Measurements from ENCODE around the gene PDE4D. TPM values are rescaled to one million over a fixed set of nuclear protein-coding genes. Genes with fewer than 3 reads are reported as not detected.

PDE4D gene
- total and polyA plus RNA-seq, 2 of the 4 experiments (the other 2 are of a cell fraction) = 1.4 to 7.9 TPM

DNA sequence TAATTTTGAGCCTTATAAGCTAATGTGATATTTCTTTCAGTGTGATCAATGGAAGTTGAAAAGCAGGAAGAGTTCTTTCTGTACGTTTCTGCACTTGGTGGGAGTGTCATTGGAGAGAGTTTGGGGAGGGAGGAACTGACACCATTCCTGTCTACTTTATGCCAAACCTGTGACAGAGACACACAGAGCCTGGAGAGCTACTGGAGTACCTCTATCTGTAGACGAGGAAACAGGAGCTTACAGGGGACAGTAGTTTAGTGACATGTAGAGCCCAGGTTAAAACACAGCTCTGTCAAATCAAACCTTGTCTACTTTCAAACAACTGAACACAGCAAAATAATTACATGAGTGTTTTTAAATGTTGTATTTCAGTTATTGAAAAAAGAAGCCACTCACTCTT lies 103.6 kb downstream of the PDE4D start:
- Histone ChIP-seq H3K56ac (ENCODE audit: extremely low read depth, insufficient read depth, low read length) (no peak overlapping the region), H3K4me3 (ENCODE audit: insufficient read depth, low read depth, low read length) (no peak overlapping the region), H3K18ac (ENCODE audit: low read depth, low read length) (no peak overlapping the region), H3K4ac (ENCODE audit: low read depth, low read length) (no peak overlapping the region), H3K9me1 (ENCODE audit: insufficient read depth, low read length) (no peaks in the 10 kb centered on the region; the same call in 1 of the 2 replicates), H3K9me3 (ENCODE audit: control insufficient read depth, insufficient read depth, low read length) (no peaks in the 10 kb centered on the region), H3K27me3 (ENCODE audit: control insufficient read depth, insufficient read depth, low read length) (no peaks in the 10 kb centered on the region; the same call in 1 of the 2 replicates), H4K20me1 (ENCODE audit: insufficient read depth, low read length) (no peaks in the 10 kb centered on the region), H3K27ac (ENCODE audit: insufficient read depth, low read length) (no peak overlapping the region), H4K91ac (ENCODE audit: insufficient read depth, low read depth, low read length) (no peak overlapping the region), H2BK20ac (ENCODE audit: low read depth, low read length) (no peak overlapping the region), H2AFZ (replicated peaks; ENCODE audit: low read length, poor library complexity) (no peak overlapping the region), H3K36me3 (ENCODE audit: control insufficient read depth, insufficient read depth, low read length) (no peaks in the 10 kb centered on the region), H2BK15ac (ENCODE audit: low read depth, low read length) (no peak overlapping the region), H3K9ac (ENCODE audit: low read depth, low read length) (no peak overlapping the region), H4K8ac (ENCODE audit: low read depth in 2 of 2, low read length in 2 of 2) (no peak overlapping the region), H3K23ac (ENCODE audit: low read depth, low read length) (no peak overlapping the region), H3K4me2 (ENCODE audit: low read depth, low read length) (no peak overlapping the region), H4K5ac (ENCODE audit: low read depth, low read length) (no peak overlapping the region), H2BK5ac (ENCODE audit: low read depth, low read length, poor library complexity, severe bottlenecking) (no peak overlapping the region), H2AK5ac (ENCODE audit: low read depth, low read length) (no peak overlapping the region), H2AK9ac (replicated peaks; ENCODE audit: low read depth, low read length, poor library complexity) (no peak overlapping the region), H2BK120ac (ENCODE audit: low read depth, low read length) (no peak overlapping the region), H3K14ac (replicated peaks; ENCODE audit: low read depth, low read length) (no peak overlapping the region), H3K4me1 (ENCODE audit: control insufficient read depth, insufficient read depth, low read length) (peaks cover 2% of the 10 kb centered on the region; the same call in 1 of the 2 replicates), H3K79me1 (ENCODE audit: low read depth in 1 of 2, low read length in 2 of 2) (no peaks in the 10 kb centered on the region)
- ChIA-PET CTCF (no interaction called here), POLR2A (ENCODE audit: unreplicated experiment) (no interaction called here)
- no CpG with 5 or more reads among the region's 2 CpGs for WGBS, 2 experiments (ENCODE audit: extremely low coverage in 2 of 2, insufficient read length in 1 of 2)
- no peak for DNase-seq
- no TSS peak for BruUV-seq (replicated peaks)
- ATAC-seq (ENCODE audit: low read depth) = no peak
- dilution Hi-C loops (cut with HindIII; ENCODE audit: low sequenced_read_pairs, unreplicated experiment) (no loop called here), in situ Hi-C loops (cut with MboI; ENCODE audit: low sequenced_read_pairs) (loop anchor here (25.0 kb wide), 1 partner anchor 278 kb away; no protein-coding TSS in a partner anchor), intact Hi-C loops (cut with micrococcal nuclease) (no loop called here)
- TF ChIP-seq, protein P1, sequence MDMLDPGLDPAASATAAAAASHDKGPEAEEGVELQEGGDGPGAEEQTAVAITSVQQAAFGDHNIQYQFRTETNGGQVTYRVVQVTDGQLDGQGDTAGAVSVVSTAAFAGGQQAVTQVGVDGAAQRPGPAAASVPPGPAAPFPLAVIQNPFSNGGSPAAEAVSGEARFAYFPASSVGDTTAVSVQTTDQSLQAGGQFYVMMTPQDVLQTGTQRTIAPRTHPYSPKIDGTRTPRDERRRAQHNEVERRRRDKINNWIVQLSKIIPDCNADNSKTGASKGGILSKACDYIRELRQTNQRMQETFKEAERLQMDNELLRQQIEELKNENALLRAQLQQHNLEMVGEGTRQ (IDR thresholded peaks at IDR 0.05; ENCODE audit: low read depth, low read length) = no peak
- TF ChIP-seq CHD1 (IDR thresholded peaks at IDR 0.05; ENCODE audit: low read depth, low read length) = no peak
- no peak for TF ChIP-seq RAD21 (IDR thresholded peaks at IDR 0.05; ENCODE audit: low read length)

All from IMR-90 (cell line).